GM21619 (cell line): ENCODE measurements around the gene DRD3.

Experiments
- ATAC-seq: cut with Tn5 transposase; IDR thresholded peaks from one replicate; pipeline ENCODE4 v1.9.1; 2021; ENCODE audit not compliant: unreplicated experiment

Gene DRD3

GRCh38 chr3:114079761-114080160, 99.1 kb downstream of the DRD3 start:
- no peak for ATAC-seq

- no peak for ATAC-seq
Measured at GRCh38 chr3:114078126-114078525, 100.7 kb downstream of the DRD3 start.
